HepG2 (cell line): ENCODE results near the gene JAK1. TPM values are rescaled to one million over a fixed set of nuclear protein-coding genes. Genes with fewer than 3 reads are reported as not detected.

ENCODE experiments used
- BORCS8-MEF2B ChIP-seq: sonication (generic); formaldehyde crosslinking; IDR thresholded peaks from 2 replicates; pipeline ENCODE4 v1.8.0; 2022; ENCODE audit warnings: mild to moderate bottlenecking, missing genetic modification reagents
- ELF1 ChIP-seq: sonication (generic); formaldehyde crosslinking; IDR thresholded peaks from 2 replicates; pipeline ENCODE4 v1.4.0; 2020; ENCODE audit warnings: missing genetic modification reagents
- FOXA3 ChIP-seq: IDR thresholded peaks from 2 replicates; pipeline ENCODE4 v1.6.1; 2016; ENCODE audit warnings: missing genetic modification reagents, missing compliant biosample characterization
- MXI1 ChIP-seq: IDR thresholded peaks from 3 replicates; pipeline ENCODE4 v1.6.1; 2012; ENCODE audit warnings: low read depth, low read length, inconsistent platforms, borderline replicate concordance
- PHB2 ChIP-seq: fragments of 450-650 bp; IDR thresholded peaks from 2 replicates; pipeline ENCODE4 v1.6.1; 2018; ENCODE audit not compliant: partially characterized antibody
- PRDM15 ChIP-seq: sonication (generic); formaldehyde crosslinking; IDR thresholded peaks from 2 replicates; pipeline ENCODE4 v1.4.0; 2020; ENCODE audit warnings: missing genetic modification reagents
- PTBP1 ChIP-seq: fragments of 200-400 bp; formaldehyde crosslinking; IDR thresholded peaks from 2 replicates; pipeline ENCODE4 v1.6.1; 2018; ENCODE audit warnings: low read length, low read depth; ENCODE audit not compliant: poor library complexity, severe bottlenecking
- SMAD3 ChIP-seq: sonication (generic); formaldehyde crosslinking; IDR thresholded peaks from 2 replicates; pipeline ENCODE4 v1.4.0; 2020; ENCODE audit warnings: missing genetic modification reagents
- TEAD2 ChIP-seq: sonication (generic); formaldehyde crosslinking; IDR thresholded peaks from 2 replicates; pipeline ENCODE4 v1.9.0; 2021; ENCODE audit warnings: missing genetic modification reagents
- YEATS2 ChIP-seq: sonication (generic); formaldehyde crosslinking; IDR thresholded peaks from 2 replicates; pipeline ENCODE4 v1.4.0; 2020; ENCODE audit warnings: missing genetic modification reagents, borderline replicate concordance
- ZFP36L1 ChIP-seq: sonication (generic); formaldehyde crosslinking; IDR thresholded peaks from 2 replicates; pipeline ENCODE4 v1.8.0; 2022; ENCODE audit warnings: mild to moderate bottlenecking, missing genetic modification reagents, moderate library complexity
- ZFP82 ChIP-seq: sonication (generic); formaldehyde crosslinking; IDR thresholded peaks from 2 replicates; pipeline ENCODE4 v1.5.1; 2020; ENCODE audit warnings: mild to moderate bottlenecking, missing genetic modification reagents, borderline replicate concordance
- ZFP90 ChIP-seq: sonication (generic); formaldehyde crosslinking; IDR thresholded peaks from 2 replicates; pipeline ENCODE4 v1.8.0; 2022; ENCODE audit warnings: missing genetic modification reagents, mild to moderate bottlenecking, inconsistent platforms, borderline replicate concordance
- ZKSCAN1 ChIP-seq: fragments of 150-350 bp; IDR thresholded peaks from 2 replicates; pipeline ENCODE4 v1.6.1; 2014; ENCODE audit warnings: low read length
- ZMYM2 ChIP-seq: sonication (generic); formaldehyde crosslinking; IDR thresholded peaks from 2 replicates; pipeline ENCODE4 v1.8.0; 2022; ENCODE audit warnings: mild to moderate bottlenecking, missing genetic modification reagents
- ZNF782 ChIP-seq: sonication (generic); formaldehyde crosslinking; IDR thresholded peaks from 2 replicates; pipeline ENCODE4 v1.4.0; 2020; ENCODE audit warnings: missing genetic modification reagents, mild to moderate bottlenecking, borderline replicate concordance
- polyA plus RNA-seq, 8 experiments: library from polyadenylated mRNA; depleted of rRNA in 3 of 8; stranded (reverse) in 7 of 8; unstranded in 1 of 8; fragments of >200 nt; fragmentation: Illumina TruSeq in 4 of 8; extraction: Trizol in 4 of 8; gene quantifications; 2 replicates each; pipeline versions ENCODE4 v1.2.1 to v1.2.3, GENCODE V29; 2011 to 2016; ENCODE audit warnings: low read depth in 4 of 8, missing spikeins in 1 of 8, mixed read lengths in 1 of 8; ENCODE audit not compliant: insufficient read depth in 1 of 8
- total RNA-seq, 5 experiments: library from RNA; depleted of rRNA; stranded (reverse); fragments of >200 nt; fragmentation: Illumina TruSeq; extraction: Trizol; gene quantifications; 2 replicates each; pipeline ENCODE4 v1.2.3, GENCODE V29; 2016; ENCODE audit warnings: low read depth in 1 of 5
- TF ChIP-seq, protein P1 (sequence below): sonication (generic); formaldehyde crosslinking; IDR thresholded peaks from 2 replicates; pipeline ENCODE4 v1.9.0; 2022; ENCODE audit warnings: low read depth, missing genetic modification reagents
- TF ChIP-seq, protein P2 (sequence below): sonication (generic); formaldehyde crosslinking; IDR thresholded peaks from 2 replicates; pipeline ENCODE4 v1.5.1; 2020; ENCODE audit warnings: missing genetic modification reagents, mild to moderate bottlenecking, borderline replicate concordance
- TF ChIP-seq, protein P3 (sequence below): IDR thresholded peaks from 2 replicates; pipeline ENCODE4 v1.6.1; 2016; ENCODE audit warnings: mild to moderate bottlenecking, missing biosample characterization, missing genetic modification reagents
- TF ChIP-seq, protein P4 (sequence below): sonication (generic); formaldehyde crosslinking; IDR thresholded peaks from 2 replicates; pipeline ENCODE4 v1.4.0; 2020; ENCODE audit warnings: missing genetic modification reagents
- TF ChIP-seq, protein P5 (sequence below): sonication (generic); formaldehyde crosslinking; IDR thresholded peaks from 2 replicates; pipeline ENCODE4 v1.4.0; 2020; ENCODE audit warnings: low read depth, mild to moderate bottlenecking, missing genetic modification reagents

Gene JAK1
- total and polyA plus RNA-seq, 2 of the 13 experiments (the other 11 are each of a cell fraction or from before 2014, with no cell fraction given): 23.9 to 42.4 TPM

- TF ChIP-seq PRDM15 (CRISPR knock-in tag) (no peak), ZFP82 (CRISPR knock-in tag) (no peak), ZFP90 (CRISPR knock-in tag) (no peak), ZKSCAN1 (no peak), YEATS2 (CRISPR knock-in tag) (no peak), SMAD3 (no peak), ELF1 (no peak), TEAD2 (no peak), ZFP36L1 (CRISPR knock-in tag) (no peak), MXI1 (no peak), FOXA3 (CRISPR knock-in tag) (no peak), BORCS8-MEF2B (CRISPR knock-in tag) (no peak), ZNF782 (no peak), PTBP1 (no peak), PHB2 (no peak), ZMYM2 (CRISPR knock-in tag) (no peak)
- TF ChIP-seq, protein P1, sequence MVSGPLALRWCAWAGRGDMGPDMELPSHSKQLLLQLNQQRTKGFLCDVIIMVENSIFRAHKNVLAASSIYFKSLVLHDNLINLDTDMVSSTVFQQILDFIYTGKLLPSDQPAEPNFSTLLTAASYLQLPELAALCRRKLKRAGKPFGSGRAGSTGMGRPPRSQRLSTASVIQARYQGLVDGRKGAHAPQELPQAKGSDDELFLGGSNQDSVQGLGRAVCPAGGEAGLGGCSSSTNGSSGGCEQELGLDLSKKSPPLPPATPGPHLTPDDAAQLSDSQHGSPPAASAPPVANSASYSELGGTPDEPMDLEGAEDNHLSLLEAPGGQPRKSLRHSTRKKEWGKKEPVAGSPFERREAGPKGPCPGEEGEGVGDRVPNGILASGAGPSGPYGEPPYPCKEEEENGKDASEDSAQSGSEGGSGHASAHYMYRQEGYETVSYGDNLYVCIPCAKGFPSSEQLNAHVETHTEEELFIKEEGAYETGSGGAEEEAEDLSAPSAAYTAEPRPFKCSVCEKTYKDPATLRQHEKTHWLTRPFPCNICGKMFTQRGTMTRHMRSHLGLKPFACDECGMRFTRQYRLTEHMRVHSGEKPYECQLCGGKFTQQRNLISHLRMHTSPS: no peak
- TF ChIP-seq, protein P2, sequence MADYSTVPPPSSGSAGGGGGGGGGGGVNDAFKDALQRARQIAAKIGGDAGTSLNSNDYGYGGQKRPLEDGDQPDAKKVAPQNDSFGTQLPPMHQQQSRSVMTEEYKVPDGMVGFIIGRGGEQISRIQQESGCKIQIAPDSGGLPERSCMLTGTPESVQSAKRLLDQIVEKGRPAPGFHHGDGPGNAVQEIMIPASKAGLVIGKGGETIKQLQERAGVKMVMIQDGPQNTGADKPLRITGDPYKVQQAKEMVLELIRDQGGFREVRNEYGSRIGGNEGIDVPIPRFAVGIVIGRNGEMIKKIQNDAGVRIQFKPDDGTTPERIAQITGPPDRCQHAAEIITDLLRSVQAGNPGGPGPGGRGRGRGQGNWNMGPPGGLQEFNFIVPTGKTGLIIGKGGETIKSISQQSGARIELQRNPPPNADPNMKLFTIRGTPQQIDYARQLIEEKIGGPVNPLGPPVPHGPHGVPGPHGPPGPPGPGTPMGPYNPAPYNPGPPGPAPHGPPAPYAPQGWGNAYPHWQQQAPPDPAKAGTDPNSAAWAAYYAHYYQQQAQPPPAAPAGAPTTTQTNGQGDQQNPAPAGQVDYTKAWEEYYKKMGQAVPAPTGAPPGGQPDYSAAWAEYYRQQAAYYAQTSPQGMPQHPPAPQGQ: no peak
- TF ChIP-seq, protein P3, sequence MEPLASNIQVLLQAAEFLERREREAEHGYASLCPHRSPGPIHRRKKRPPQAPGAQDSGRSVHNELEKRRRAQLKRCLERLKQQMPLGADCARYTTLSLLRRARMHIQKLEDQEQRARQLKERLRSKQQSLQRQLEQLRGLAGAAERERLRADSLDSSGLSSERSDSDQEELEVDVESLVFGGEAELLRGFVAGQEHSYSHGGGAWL (CRISPR knock-in tag): no peak; the same call in 1 of the 2 replicates
- TF ChIP-seq, protein P4, sequence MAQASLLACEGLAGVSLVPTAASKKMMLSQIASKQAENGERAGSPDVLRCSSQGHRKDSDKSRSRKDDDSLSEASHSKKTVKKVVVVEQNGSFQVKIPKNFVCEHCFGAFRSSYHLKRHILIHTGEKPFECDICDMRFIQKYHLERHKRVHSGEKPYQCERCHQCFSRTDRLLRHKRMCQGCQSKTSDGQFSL (CRISPR knock-in tag): no peak
- TF ChIP-seq, protein P5, sequence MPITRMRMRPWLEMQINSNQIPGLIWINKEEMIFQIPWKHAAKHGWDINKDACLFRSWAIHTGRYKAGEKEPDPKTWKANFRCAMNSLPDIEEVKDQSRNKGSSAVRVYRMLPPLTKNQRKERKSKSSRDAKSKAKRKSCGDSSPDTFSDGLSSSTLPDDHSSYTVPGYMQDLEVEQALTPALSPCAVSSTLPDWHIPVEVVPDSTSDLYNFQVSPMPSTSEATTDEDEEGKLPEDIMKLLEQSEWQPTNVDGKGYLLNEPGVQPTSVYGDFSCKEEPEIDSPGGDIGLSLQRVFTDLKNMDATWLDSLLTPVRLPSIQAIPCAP (CRISPR knock-in tag): no peak
Observed at GRCh38 chr1:64965366-64966157, 787 bp downstream of the JAK1 start (continued).
